ENCODE results near the gene YTHDF1.

The YTHDF1 gene

DNA sequence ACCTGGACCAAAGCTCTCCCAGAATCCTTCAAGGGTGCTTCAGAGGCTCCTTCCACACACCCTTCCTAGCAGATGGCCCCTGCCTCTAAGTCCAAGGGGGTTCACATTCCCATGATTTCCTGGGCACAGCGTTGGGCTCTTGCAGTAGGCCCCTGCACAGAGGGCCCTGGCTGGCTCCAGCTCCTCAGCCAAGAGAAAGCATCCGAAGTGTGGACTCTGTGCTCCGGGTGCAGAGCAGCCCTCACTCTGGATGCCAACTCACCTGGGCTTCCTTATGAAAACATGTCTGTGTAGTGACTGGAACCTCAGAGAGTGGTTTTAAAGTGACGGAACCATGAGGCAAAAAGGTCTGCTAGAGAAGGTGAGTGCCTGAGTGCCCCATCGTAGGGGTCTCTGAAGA, 11.6 kb downstream of the YTHDF1 start:
- DNase-seq = no peak

GRCh38 chr20:63202811-63203526, 13.0 kb downstream of the YTHDF1 start:
- no peak for DNase-seq

- DNase-seq = no peak
Measured at GRCh38 chr20:63202021-63202420, 13.9 kb downstream of the YTHDF1 start.

DNA sequence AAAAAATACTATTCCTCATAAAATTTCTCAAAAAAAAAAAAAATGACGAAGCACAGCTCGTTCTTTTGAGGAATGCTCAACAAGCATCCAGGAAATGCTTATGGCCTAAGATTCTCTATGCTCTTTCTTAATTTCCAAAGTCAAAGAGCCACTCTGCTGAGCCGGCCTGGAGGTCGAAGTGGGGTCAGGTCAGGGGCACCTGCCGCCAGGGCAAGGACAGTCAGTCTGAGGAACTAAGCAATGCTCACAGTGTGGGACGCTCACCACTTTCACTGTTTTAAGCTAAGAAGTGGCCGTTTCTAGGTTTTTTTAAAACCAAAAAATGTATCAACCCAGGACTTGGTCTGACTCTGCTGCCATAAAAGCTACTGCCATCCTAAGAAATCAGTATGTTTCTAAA, 17.3 kb downstream of the YTHDF1 start:
- no peak for DNase-seq

GRCh38 chr20:63196768-63197470, 19.0 kb downstream of the YTHDF1 start:
- no peak for DNase-seq

DNA sequence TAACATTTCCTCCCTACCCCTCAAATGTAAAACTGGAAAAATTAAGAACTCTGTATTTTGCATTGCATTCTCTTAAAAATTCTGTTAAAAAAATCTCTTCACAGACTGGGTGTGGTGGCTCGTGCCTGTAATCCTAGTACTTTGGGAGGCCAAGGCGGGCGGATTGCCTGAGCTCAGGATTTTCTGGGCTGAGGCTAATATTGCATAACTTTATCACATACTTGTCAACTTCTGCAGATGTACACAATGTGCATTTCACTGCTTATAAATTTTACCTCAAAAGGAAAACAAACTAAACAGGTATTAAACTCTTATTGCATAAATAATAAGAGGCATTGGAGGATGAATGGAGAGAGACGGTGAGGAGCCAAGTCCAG, 21.1 kb downstream of the YTHDF1 start:
- no peak for DNase-seq

DNA sequence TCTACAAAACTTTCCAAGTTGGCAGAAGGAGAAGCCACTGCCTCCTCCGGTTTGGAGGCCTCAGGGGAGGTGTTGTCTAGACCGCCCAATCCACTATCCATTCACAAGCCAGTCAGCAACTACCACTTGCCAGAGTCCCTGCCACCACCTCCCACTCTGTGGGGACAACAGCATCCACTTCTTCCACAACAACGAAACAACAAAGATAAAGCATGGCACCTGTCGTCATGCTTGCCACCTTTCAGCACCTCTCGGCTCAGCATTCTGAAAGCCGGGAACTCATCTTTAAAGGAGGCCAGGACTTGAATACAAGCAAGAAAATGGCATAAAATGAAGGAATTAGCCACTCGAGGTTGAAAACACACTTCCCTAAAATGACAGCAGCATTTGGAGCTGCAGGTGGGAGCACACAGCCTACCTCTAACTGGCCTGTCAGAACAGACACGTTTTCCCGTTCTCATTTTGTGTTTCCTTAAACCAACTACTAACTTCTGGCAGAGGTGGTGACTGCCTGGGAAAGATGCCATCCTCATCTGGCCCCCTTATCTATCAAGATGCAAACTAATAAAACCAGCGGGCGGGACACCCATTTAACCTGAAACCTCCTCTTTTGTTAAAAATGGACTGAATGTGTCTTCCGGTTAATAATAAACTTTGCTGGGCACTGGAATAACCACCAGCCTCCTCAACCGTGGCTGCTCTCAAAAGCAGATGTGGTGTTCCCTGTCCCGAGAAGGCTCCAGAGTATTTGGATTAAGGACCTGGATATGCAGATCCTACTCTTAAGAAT, 21.7 kb downstream of the YTHDF1 start:
- DNase-seq = no peak

DNA sequence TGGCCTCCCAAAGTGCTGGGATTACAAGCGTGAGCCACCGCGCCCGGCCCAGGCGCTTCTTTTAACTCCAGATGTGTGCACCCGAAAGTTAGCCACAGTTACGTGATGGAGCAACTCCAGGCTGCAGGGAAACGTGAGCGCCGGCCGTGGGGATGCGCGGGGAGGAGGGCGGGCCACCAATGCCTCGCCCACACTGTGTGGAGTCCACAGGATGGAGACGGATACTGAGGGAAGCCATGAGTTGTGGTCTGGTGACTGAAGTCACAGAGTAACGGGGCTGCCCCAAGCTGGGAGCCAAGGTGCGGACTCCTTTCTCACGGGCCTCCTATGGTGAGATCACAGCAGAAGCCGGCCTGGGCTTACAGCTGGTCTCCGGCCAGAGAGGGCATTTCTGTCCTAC, 23.2 kb downstream of the YTHDF1 start:
- DNase-seq = no peak

- DNase-seq = peak; percentile 74
Measured at GRCh38 chr20:63191400-63191799, 24.5 kb downstream of the YTHDF1 start.

DNA sequence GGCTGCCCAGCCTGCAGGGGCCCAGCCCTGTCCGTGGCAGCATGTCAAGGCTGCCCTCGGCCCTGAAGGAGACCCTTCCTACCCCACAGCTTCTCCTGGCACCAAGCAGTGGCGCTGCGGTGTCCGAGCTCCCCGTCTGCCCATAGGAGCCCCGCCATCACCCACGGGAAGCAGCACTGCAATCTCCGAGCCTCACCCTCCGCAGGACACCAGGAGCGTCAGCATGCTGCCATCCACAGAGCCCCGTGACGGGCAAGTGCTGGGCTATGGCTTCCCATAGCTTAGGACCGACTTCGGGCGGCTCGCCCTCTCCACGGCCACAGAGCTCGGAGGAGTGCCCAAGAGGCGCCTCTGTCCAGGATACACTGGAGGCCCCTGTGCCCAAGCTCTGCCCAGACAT, 25.1 kb downstream of the YTHDF1 start:
- DNase-seq = no peak

GRCh38 chr20:63189846-63190559, 25.9 kb downstream of the YTHDF1 start:
- no peak for DNase-seq

DNA sequence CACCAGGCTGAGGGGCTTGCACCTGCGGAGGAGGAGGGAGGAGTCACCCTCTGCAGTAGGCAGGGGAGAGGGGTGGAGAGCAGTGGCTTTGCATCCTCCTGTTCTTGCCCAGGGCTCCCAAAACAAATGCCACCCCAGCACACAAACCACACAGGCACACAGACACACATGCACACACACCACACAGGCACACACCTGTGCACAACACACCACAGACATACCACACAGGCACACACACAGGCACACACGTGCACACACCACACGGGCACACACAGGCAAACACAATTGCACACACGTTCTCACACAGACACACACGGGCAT, 26.6 kb downstream of the YTHDF1 start:
- DNase-seq = no peak

GRCh38 chr20:63188641-63189321, 27.1 kb downstream of the YTHDF1 start:
- DNase-seq = no peak

DNA sequence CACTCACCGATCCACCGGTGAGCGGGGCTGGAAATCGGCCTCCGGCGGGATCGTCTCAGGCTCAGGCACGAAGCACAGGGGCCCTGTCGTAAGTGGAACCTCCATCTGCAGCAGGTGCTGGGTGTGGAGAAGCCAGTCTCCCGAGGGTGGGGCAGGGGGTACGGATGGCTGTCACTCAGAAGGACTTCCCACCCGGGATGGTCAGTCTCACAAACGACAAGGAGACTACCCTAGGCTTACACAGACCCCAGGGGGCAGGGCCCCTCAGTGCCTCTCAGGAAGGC, 27.8 kb downstream of the YTHDF1 start:
- DNase-seq = no peak

DNA sequence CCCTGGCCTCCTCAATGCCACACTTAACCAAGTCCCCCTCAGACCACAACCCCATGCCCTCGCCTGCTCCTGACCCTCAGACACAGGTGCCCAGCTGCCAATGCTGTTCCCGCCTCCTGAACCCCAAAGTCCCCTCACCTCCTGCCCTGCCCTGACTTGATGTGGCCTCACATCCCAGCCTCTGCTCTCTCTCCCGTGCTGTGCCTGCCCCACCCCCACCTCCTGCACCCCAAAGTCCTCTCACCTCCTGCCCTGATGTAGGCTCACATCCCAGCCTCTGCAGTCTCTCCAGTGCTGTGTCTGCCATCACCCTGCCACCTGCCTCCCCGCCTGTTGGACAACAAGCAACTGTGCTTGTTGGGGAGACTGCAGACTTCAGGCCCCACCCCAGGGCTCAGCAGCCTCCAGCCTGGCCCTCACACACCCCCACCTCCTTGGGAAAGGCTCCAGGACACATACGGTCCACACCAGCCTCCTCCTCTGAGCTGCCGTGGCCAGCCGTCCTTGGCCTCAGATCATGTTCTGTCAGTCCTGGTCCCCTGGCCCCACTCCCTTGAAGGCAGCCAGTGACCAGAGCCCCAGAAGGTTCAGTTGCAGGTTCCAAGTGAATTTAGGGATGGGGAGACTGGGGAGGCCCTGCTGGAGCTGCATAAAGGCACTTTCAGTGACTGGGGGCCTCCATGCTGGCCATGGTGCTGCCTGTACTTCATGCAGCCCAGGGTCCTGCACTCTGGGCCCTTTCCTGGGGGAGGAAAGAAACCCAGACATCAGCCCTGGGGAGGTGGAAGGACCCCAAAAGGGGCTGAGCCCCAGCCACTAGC, 28.4 kb downstream of the YTHDF1 start:
- DNase-seq = no peak

- no peak for DNase-seq
Measured at GRCh38 chr20:63186528-63187316, 29.2 kb downstream of the YTHDF1 start.

DNA sequence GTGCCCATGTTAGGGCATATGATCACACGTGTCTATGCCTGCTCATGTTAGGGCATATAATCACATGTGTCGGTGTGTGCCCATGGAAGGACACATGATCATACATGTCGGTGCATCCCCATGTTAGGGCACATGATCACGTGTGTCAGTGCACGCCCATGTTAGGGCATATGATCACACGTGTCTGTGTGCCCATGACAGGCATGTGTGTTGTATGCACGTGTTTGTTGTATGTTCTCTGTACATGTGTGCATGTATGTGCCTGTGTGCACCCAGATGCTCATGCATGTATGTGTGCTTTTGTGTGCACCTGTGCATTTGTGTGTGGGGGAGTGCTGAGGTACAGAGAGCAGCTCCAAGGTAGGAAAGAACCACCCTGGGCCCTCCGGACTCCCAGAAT, 29.8 kb downstream of the YTHDF1 start:
- DNase-seq = no peak

DNA sequence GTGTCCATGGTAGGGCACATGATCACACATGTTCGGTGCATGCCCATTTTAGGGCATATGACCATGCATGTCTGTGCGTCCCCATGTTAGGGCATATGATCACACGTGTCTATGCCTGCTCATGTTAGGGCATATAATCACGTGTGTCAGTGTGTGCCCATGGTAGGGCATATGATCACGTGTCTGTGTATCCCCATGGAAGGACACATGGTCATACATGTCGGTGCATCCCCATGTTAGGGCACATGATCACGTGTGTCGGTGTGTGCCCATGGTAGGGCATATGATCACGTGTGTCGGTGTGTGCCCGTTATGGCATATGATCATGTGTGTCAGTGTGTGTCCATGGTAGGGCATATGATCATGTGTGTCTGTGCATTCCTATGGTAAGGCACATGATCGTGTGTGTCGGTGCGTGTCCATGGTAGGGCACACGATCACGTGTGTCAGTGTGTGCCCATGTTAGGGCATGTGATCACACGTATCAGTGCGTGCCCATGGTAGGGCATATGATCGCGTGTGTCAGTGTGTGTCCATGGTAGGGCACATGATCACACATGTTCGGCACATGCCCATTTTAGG, 30.6 kb downstream of the YTHDF1 start:
- no peak for DNase-seq

- DNase-seq = no peak
Measured at GRCh38 chr20:63183422-63184146, 32.3 kb downstream of the YTHDF1 start.

DNA sequence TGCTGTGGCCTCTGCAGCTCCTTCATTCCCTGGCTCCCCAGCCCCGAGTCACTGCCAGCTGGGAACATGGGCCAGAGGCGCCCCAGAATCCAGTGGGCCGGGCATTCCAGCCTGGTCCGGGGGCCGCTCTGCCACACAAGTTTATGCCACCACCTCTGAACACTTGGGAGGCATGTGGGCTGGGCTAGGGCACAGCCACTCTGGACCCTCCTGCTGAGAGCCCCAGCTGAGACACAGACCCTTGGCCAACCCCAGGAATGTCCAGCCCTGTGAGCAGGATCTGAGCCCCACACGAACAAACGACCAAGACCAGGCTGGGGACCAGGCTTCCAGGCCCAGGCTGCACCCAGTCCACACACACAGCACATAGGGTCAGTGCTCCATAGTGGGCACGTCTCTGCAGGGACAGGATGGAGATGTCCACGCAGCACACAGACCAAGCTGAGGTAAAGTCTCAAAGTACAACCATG, 33.0 kb downstream of the YTHDF1 start:
- no peak for DNase-seq

All from NCI-H1092 (cell line).